Right cardiac atrium (tissue), 5 donors: ENCODE results near the gene SPATA13. TPM values are rescaled to one million over a fixed set of nuclear protein-coding genes. Genes with fewer than 3 reads are reported as not detected.
"Not testable (repeated sequence)": the region's sequence is repeated elsewhere in the genome, so short reads cannot be mapped to it uniquely, and the experiment has no call there.

Source experiments
- ATAC-seq, 2 donors: fragments of 200-7000 bp; cut with Tn5 transposase; one replicate each; pipeline versions ENCODE4 v1.8.0 to v1.9.1; 2020; ENCODE audit warnings: moderate library complexity in 2 of 2, mild to moderate bottlenecking in 1 of 2
- DNase-seq, 3 donors: peaks; one replicate each; pipeline ENCODE4 v3.0.0-alpha.2; 2020
- H3K27ac ChIP-seq: one replicate; pipeline ENCODE4 v1.5.1; 2013; ENCODE audit warnings: mild to moderate bottlenecking, low read length, control low read depth, moderate library complexity
- H3K27me3 ChIP-seq: one replicate; pipeline ENCODE4 v1.6.1; 2013; ENCODE audit not compliant: control insufficient read depth, insufficient read depth
- H3K4me1 ChIP-seq: one replicate; pipeline ENCODE4 v1.6.1; 2013; ENCODE audit warnings: low read length; ENCODE audit not compliant: control insufficient read depth, insufficient read depth
- H3K4me3 ChIP-seq: one replicate; pipeline ENCODE4 v1.5.1; 2013; ENCODE audit warnings: low read length, control low read depth
- H3K9me3 ChIP-seq: one replicate; pipeline ENCODE4 v1.6.1; 2013; ENCODE audit warnings: low read length; ENCODE audit not compliant: control insufficient read depth
- WGBS: extraction: QIAGEN DNeasy Blood & Tissue Kit; methylation state at CpG from one replicate; pipeline ENCODE4 v1.1.7; 2013; 5-methylcytosine and 5-hydroxymethylcytosine counted together
- intact Hi-C, 4 donors: fragments of 100-400 bp; cut with DNase I; formaldehyde crosslinking; loops; one replicate each; pipeline versions ENCODE4 v1.11.0 to v1.14.0; 2022 to 2023
- polyA plus RNA-seq: library from polyadenylated mRNA; stranded (reverse); fragments of 200-250 nt; gene quantifications from one replicate; pipeline ENCODE4 v1.2.3, GENCODE V29; 2013
- total RNA-seq, 4 donors: library from RNA; stranded (reverse); fragmentation: NEBNext Ultra II Directional; extraction: Animal tissue kit (Norgen Biotek cat#: 25700); gene quantifications; one replicate each; pipeline ENCODE4 v1.2.1, GENCODE V29; 2021
- donor health status: healthy with polysubstance abuse.
- donor health status: DM: no; HTN: yes; CAD: no.
- donor health status: DM: no; HTN: no; CAD: no.
- donor health status: DM: no; HTN: yes; CAD: no; lungs with severe emphysema.
- donor health status: DM: yes; HTN: yes; CAD: no.

SPATA13 gene
- total and polyA plus RNA-seq, 5 donors = 8.7 to 10.6 (median 9.1) TPM

- Histone ChIP-seq H3K4me1 (no peaks in the 10 kb centered on the region), H3K9me3 (no peaks in the 10 kb centered on the region), H3K4me3 (no peak overlapping the region), H3K27ac (no peak overlapping the region), H3K27me3 (no peaks in the 10 kb centered on the region)
- ATAC-seq (peak in 1 of 2 donors; percentile 70), DNase-seq (no peak)
- 71% methylated on average over 12 of the region's 12 CpGs for WGBS
- intact Hi-C loops = no loop called here
These were observed 140.9 kb downstream of the SPATA13 start for GRCh38 chr13:24301434-24301833.

DNA sequence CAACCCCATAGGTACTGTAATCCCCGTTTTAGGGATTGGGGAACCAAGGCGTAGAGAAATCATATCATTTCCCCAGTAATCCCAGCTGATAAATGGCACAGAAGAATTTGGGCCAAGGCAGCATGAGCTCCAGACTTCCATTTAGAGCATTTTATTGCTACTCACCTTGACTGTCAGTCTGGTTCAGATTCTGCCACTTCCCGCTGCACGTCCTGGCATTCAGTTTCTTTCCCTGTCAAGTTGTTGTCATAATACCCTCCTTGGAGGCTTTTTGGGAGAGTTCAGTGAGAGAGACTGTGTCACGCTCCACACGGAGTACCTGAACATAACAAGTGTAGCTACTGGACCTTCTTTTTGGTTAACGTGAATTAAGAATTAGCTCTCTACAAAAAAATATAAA lies 141.4 kb downstream of the SPATA13 start:
- H3K27ac ChIP-seq = no peak overlapping the region
- H3K27me3 ChIP-seq = no peaks in the 10 kb centered on the region
- ATAC-seq (no peak), DNase-seq (no peak)
- intact Hi-C loops = no loop called here
- H3K4me3 ChIP-seq = no peak overlapping the region
- WGBS = 86% methylated on average over 7 of the region's 7 CpGs
- no peaks in the 10 kb centered on the region for H3K9me3 ChIP-seq
- H3K4me1 ChIP-seq = no peaks in the 10 kb centered on the region

DNA sequence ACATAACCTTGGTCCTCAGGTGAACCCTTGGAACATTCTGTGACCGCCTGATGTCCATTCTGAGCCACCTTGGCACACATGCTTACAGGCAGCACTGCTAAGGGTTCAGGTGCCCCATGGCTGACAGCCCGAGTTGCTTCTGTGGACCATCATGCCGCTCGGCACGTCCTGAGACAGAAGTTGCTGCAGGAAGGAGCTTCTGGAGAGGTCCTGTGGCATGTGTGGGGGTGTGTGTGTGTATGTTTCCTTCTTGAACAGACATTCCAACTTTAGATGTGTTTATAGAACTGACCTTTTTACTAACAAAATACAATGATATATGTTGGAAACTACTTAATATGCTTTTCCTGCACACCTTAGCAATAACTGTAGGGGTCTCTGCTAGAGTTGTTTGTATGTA lies 144.1 kb downstream of the SPATA13 start:
- intact Hi-C loops = no loop called here
- whole genome bisulfite sequencing = 75% methylated on average over 5 of the region's 5 CpGs
- Histone ChIP-seq H3K4me1 (peaks cover 2% of the 10 kb centered on the region), H3K4me3 (no peak overlapping the region), H3K27ac (no peak overlapping the region), H3K27me3 (no peaks in the 10 kb centered on the region), H3K9me3 (no peaks in the 10 kb centered on the region)
- ATAC-seq (no peak), DNase-seq (no peak)

- no peak overlapping the region for H3K27ac ChIP-seq
- H3K4me1 ChIP-seq = peaks cover 2% of the 10 kb centered on the region
- H3K27me3 ChIP-seq = no peaks in the 10 kb centered on the region
- DNase-seq (no peak), ATAC-seq (no peak)
- WGBS = 92% methylated on average over 1 of the region's 1 CpG
- H3K4me3 ChIP-seq = no peak overlapping the region
- no peaks in the 10 kb centered on the region for H3K9me3 ChIP-seq
- intact Hi-C loops = no loop called here
These were observed 146.1 kb downstream of the SPATA13 start for GRCh38 chr13:24306632-24307031.

DNA sequence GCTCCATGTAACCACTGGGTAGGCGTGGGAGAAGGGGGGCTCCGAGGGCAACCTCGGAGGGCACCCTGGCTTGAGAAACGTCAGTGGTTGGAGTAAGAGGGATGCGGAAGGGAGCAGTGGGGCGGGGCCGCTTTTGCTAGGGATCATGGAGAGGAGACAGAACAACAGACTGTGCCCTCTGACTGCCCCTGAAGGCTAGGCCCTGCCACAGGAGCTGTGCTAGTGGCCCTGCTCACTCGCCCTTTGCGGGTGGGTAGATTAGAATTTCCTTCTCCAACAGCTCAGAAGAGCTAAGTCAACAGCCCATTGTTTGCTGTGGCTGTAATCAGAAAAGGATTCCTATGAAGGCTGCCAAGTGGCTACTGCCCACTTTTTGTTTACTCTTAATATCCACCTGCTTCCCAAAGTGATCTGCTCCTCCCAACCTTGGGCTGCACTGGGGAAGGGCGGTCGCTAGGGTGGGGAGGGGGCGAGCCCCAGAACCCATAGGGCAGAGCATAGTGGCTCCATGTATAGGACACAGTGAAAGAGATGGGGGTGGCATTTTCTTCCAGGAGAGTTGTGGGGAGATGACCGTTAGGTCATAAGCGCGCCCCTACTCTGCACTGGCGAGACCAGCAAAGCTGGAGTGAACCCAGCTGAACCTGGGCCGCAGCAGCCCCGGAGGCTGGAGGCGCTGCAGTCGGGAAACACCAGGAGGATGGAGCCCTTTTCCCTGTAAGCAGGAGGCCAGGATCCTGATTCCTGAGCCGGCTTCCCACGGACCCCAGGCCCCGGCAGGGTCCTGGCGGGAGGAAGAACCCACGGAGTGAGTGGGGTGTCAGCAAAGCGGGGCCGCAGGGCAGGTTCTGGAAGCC lies 146.9 kb downstream of the SPATA13 start:
- H3K9me3 ChIP-seq = no peaks in the 10 kb centered on the region
- 75% methylated on average over 27 of the region's 27 CpGs for WGBS
- peak; percentile 78 to 90 for ATAC-seq
- H3K4me3 ChIP-seq = no peak overlapping the region
- peaks cover 2% of the 10 kb centered on the region for H3K4me1 ChIP-seq
- peak overlapping the region; percentile 11 for H3K27ac ChIP-seq
- intact Hi-C loops = no loop called here
- H3K27me3 ChIP-seq = no peaks in the 10 kb centered on the region
- peak in 2 of 3 donors; percentile 48 to 62 for DNase-seq

DNA sequence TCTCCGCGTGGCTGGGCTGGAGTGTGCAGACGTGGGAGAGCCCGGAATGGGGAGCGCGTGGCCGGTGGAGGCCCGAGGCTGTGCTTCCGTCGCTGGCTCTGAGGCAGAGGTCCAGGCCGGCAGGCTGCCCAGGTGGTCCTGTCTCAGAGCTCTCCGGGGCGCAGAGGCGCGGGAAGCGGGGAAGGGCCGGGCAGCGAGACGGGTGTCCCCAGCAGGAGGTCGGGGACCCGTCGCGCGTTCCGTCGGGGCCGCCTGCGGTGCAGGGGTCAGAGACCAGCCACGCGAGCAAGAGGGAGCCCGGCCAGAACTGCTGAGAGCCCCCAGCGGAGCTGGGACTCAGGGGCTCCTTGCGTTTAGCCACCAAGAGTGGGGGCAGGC lies 147.5 kb downstream of the SPATA13 start:
- DNase-seq (no peak), ATAC-seq (peak; percentile 49 to 50)
- H3K27me3 ChIP-seq = no peaks in the 10 kb centered on the region
- H3K27ac ChIP-seq = no peak overlapping the region
- WGBS = 64% methylated on average over 33 of the region's 33 CpGs
- no peak overlapping the region for H3K4me3 ChIP-seq
- H3K9me3 ChIP-seq = no peaks in the 10 kb centered on the region
- H3K4me1 ChIP-seq = peaks cover 2% of the 10 kb centered on the region
- intact Hi-C loops = no loop called here

- H3K4me1 ChIP-seq = peaks cover 2% of the 10 kb centered on the region
- no peak for DNase-seq
- H3K27me3 ChIP-seq = no peaks in the 10 kb centered on the region
- peak; percentile 18 to 42 for ATAC-seq
- no peak overlapping the region for H3K27ac ChIP-seq
- intact Hi-C loops = no loop called here
- H3K9me3 ChIP-seq = no peaks in the 10 kb centered on the region
- 79% methylated on average over 37 of the region's 37 CpGs for WGBS
- H3K4me3 ChIP-seq = no peak overlapping the region
These were observed 148.0 kb downstream of the SPATA13 start for GRCh38 chr13:24308488-24309020.

DNA sequence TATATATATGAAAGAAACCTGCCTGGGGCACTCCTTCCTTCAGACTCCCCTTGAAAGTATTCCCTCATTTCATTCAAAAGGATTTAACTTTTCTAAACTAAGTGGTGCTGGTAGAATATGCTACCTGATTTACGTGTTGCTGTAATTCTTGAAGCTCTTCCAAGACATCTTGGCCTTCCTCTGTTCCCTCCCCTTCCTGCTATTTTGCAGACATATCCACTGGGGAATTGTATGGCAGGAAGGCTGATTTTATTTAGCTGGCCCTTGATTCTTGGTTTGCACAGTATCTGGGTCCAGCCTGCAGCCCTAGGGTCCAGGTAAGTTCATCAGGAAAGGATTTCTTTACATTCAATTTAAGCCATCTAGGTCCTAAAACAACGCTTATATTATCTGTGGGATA lies 148.8 kb downstream of the SPATA13 start, which contains the start of gene C1QTNF9:
TSS of gene C1QTNF9 (plus strand) at position 281 of the 400 bp plus-strand sequence. CDS start 6,424 bp downstream, outside the sequence.
- intact Hi-C loops, DNase-seq, H3K27me3 ChIP-seq, H3K9me3 ChIP-seq, H3K27ac ChIP-seq, H3K4me1 ChIP-seq, H3K4me3 ChIP-seq: not testable (repeated sequence)
- ATAC-seq = peak in 1 of 2 donors; percentile 27
- 50% methylated on average over 2 of the region's 2 CpGs for WGBS

DNA sequence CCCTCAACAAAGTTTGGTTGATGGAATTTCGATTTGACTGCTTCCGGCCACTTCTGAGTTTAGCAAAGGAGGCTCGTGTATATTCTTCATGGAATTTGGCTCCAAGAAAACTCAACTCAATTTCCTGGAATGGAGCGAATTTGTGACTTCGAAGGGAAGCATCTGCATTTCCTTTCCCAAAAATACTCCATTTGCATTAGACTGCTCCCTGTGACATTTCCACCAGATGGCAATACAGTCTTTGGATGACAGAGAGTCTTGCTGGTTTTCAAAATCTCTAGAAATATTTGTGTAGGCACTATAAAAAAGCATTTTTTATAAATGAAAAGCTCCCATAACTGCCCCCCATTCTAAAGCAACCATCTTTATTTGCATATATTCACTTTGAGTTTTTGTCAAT lies 152.9 kb downstream of the SPATA13 start:
- no peak for ATAC-seq
- peaks cover 2% of the 10 kb centered on the region for H3K4me1 ChIP-seq
- DNase-seq = no peak
- intact Hi-C loops = no loop called here
- 26% methylated on average over 5 of the region's 5 CpGs for WGBS
- no peaks in the 10 kb centered on the region for H3K9me3 ChIP-seq
- no peak overlapping the region for H3K4me3 ChIP-seq
- no peaks in the 10 kb centered on the region for H3K27me3 ChIP-seq
- no peak overlapping the region for H3K27ac ChIP-seq

DNA sequence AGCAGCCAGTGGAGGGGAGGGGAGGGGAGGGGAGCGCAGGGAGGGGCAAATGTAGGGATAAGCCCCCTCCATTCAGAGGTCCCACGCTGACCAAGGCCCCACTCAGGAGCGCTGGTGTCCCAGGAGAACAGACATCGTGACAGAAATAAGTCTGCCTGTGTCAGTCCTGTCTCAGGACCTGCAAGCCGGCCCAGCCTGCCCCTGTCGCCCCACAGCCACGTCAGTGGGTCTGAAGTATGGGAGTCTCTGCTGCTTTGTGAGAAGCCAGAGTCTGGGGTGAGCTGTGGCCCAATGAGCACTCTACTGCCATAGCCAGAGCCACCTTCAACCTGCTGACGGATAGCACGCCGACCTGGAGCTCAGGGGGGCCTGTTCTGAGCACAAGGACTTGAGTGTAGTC lies 157.3 kb downstream of the SPATA13 start:
- WGBS = 86% methylated on average over 10 of the region's 10 CpGs
- DNase-seq, intact Hi-C loops, H3K4me1 ChIP-seq, ATAC-seq, H3K4me3 ChIP-seq, H3K9me3 ChIP-seq, H3K27ac ChIP-seq, H3K27me3 ChIP-seq: not testable (repeated sequence)

GRCh38 chr13:24318878-24319277 lies 158.4 kb downstream of the SPATA13 start:
- WGBS = 48% methylated on average over 4 of the region's 4 CpGs
- H3K4me1 ChIP-seq, H3K27ac ChIP-seq, ATAC-seq, intact Hi-C loops, DNase-seq, H3K9me3 ChIP-seq, H3K4me3 ChIP-seq, H3K27me3 ChIP-seq: not testable (repeated sequence)
